Raji (cell line): ENCODE results near the gene ADAMTS14.

Experiments
- POLR2A ChIP-seq: IDR thresholded peaks from 2 replicates; pipeline ENCODE4 v1.6.1; 2011; ENCODE audit warnings: low read depth, low read length, control low read depth; ENCODE audit not compliant: insufficient read depth

ADAMTS14 gene

DNA sequence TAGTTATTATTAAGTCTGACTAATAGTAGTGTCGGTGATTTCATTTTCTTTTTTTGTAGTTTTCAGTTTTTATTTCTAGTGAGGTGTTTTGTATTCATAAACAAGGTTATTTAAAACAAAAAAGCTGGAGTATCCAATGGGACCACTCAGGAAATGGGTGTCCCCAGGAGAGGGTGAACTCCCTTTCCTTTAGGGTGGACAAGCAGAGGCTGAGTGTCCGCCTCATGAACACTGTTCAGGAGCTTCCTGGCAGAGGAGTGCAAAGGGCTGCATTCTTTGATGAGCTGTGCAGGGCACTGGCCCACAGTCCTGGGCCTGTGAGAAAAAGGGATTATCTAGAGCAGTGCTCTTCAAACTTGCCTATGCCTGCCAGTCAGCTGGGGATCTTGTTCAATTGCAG is 56.0 kb downstream of the ADAMTS14 start:
- no peak for TF ChIP-seq POLR2A

GRCh38 chr10:70729763-70730357 is 57.6 kb downstream of the ADAMTS14 start:
- TF ChIP-seq POLR2A, result no peak

GRCh38 chr10:70730955-70731354 is 58.6 kb downstream of the ADAMTS14 start:
- no peak for TF ChIP-seq POLR2A

- no peak for TF ChIP-seq POLR2A
Measured at GRCh38 chr10:70732569-70732968, 60.3 kb downstream of the ADAMTS14 start.

DNA sequence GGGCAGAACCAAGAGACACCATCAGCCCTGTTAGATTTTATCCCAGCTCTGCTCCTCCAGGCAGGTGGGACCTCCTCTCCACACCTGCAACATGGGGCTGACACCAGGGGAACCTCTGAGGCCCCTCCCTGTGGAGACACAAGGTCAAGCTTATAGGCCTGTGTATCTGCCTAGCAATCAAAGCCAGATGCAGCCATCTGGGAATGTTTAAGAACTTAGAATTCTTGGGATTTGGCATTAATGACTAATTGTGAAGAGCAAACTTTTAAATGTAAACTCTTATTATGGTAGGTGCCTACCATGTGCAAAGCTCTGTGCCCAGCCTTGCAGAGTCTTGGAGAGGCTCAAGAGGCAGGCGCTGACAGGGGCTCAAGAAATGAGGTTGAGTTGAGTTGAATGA is 60.7 kb downstream of the ADAMTS14 start:
- no peak for TF ChIP-seq POLR2A

- TF ChIP-seq POLR2A, result no peak
Measured at GRCh38 chr10:70735161-70735560, 62.9 kb downstream of the ADAMTS14 start.

DNA sequence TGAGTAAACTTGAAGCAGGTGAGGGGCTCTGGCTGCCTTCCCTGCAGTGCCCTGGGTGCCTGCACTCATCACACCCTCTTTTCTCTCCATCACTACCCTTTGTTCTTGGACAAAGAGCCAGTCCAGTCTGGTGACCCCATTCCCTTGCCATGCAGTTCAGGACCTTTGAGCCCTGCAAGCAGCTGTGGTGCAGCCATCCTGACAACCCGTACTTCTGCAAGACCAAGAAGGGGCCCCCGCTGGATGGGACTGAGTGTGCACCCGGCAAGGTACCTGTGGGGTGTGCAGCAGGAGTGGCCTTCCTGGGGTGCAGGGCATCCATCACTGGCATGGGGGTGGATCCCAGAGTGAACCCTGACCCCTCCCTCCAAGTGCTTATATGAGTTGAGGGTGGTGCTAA is 64.2 kb downstream of the ADAMTS14 start:
- TF ChIP-seq POLR2A, result no peak

- TF ChIP-seq POLR2A, result no peak
Measured at GRCh38 chr10:70737250-70737649, 64.9 kb downstream of the ADAMTS14 start.

DNA sequence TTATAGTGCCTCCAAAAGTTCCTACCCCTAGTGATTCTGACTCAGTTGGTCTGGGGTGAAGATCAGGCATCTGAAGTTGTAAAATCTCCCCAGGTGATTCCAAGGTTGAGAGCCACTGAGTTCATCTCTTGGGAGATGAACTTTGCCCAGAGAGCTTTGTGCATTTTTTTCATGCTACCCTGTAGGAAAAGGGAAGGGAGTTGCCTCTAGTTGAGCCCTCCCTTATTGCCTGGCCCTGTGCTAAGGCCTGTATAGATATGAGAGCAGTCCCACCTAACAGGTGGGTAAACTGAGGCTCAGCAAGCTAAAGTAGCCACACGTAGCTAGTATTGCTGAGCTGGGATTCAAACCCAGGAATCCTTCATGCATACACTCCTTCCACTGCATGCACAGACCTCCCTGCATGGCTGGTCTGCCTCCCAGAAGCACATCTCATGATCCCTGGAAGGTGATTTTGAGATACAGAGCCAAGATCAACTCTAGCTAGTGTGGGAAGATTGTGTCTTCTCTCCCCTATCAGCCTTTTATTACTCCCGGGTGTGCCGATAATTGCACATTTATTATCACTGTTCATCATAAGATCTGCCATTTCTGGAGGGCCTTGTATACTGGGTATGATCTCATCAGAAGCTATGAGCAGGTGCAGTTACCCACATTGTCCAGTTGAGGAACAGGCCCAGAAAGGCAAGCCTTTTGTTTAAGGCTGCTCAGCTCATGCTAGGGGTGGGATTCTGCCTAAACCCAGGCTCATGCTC is 65.9 kb downstream of the ADAMTS14 start:
- no peak for TF ChIP-seq POLR2A

DNA sequence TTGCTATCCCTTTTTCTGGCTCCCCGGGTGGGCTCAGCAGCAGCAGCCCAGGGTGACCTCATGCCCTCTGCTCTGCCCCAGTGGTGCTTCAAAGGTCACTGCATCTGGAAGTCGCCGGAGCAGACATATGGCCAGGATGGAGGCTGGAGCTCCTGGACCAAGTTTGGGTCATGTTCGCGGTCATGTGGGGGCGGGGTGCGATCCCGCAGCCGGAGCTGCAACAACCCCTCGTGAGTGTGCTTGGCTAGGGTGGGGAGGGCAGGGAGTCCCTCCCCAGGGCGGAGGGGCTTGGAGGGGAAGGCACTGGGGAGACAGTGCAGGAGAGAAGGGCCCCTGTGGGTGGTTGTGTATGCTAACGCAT is 66.4 kb downstream of the ADAMTS14 start:
- TF ChIP-seq POLR2A, result no peak

GRCh38 chr10:70740406-70741288 is 68.3 kb downstream of the ADAMTS14 start:
- TF ChIP-seq POLR2A, result no peak

DNA sequence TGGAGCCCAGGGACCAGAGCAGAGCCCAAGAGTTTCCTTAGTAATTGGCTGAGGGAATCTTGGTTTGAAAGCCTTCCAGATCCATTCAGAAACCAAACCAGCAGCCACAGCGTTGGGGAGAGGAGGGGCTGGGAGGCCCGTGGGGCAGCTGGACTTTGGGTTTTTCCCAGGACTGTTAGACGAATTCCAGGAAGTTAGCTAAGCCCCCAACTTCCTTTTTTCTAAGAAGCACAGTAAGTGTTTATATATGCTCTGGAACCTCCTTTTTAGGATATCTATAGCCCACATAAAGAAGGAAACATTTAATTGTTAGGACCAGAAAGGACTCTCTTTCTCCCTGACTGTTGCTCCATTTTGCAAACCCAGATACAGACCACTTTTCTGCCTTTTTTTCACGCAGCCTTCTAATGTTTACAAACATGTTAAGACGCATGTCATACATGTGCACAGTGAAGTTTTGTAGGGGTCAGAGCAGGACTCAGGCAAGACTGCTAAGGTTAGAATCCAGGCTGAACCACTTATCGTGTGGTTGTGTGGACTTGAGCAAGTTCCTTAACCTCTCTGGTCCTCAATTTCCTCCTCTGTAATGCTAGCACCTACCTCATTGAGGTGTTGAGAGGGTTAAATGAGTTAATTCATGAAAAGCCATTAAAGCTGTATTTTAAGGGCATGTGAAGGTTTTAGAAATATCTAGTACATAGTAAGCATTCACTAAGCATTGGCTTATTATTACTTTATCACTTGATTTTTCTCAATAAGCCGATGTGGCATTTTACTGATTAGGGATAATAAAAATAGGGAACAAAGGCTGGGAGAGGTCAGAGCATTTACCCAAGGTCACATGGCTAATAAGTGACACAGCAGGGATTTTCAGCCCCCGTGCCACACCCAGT is 70.5 kb downstream of the ADAMTS14 start:
- no peak for TF ChIP-seq POLR2A

GRCh38 chr10:70743430-70743788 is 71.1 kb downstream of the ADAMTS14 start:
- TF ChIP-seq POLR2A, result no peak

GRCh38 chr10:70743879-70744278 is 71.6 kb downstream of the ADAMTS14 start:
- no peak for TF ChIP-seq POLR2A

- TF ChIP-seq POLR2A, result no peak
Measured at GRCh38 chr10:70744617-70745143, 72.4 kb downstream of the ADAMTS14 start.
